ENCODE data around the gene LYAR. TPM values are rescaled to one million over a fixed set of nuclear protein-coding genes. Genes with fewer than 3 reads are reported as not detected.
"Not testable (repeated sequence)": the region's sequence is repeated elsewhere in the genome, so short reads cannot be mapped to it uniquely, and the experiment has no call there.

LYAR gene
- total RNA-seq, 1 donor from 2014 or later = 7.3 TPM

- Histone ChIP-seq H3K9ac (ENCODE audit: low read depth in 1 of 3, low read length in 3 of 3) (peak overlapping the region in 1 of 3 donors; percentile 97), H3K4me1 (ENCODE audit: control insufficient read depth in 3 of 3, insufficient read depth in 3 of 3, low read length in 3 of 3) (peaks cover 12 to 22% (median 14%) of the 10 kb centered on the region in 3 donors), H3K4me3 (ENCODE audit: low read length in 3 of 3) (peak overlapping the region in 2 of 3 donors; percentile 83 to 86), H3K36me3 (ENCODE audit: control insufficient read depth in 3 of 3, insufficient read depth in 3 of 3, low read length in 3 of 3) (peaks cover 10 to 16% (median 12%) of the 10 kb centered on the region in 3 donors)
- H3K27ac ChIP-seq (ENCODE audit: low read depth, low read length); H3K27me3 ChIP-seq (ENCODE audit: control insufficient read depth in 3 of 3, insufficient read depth in 3 of 3, low read length in 3 of 3); H3K9me3 ChIP-seq (ENCODE audit: control insufficient read depth in 3 of 3, low read length in 3 of 3): not testable (repeated sequence)
These were observed 40.6 kb downstream of the LYAR start for GRCh38 chr4:4249342-4249741.

GRCh38 chr4:4248885-4249203, 41.1 kb downstream of the LYAR start:
- H3K36me3 ChIP-seq (ENCODE audit: control insufficient read depth in 3 of 3, insufficient read depth in 3 of 3, low read length in 3 of 3) = peaks cover 10 to 21% (median 16%) of the 10 kb centered on the region in 3 donors
- peaks cover 0 to 5% (median 0%) of the 10 kb centered on the region in 3 donors for H3K27me3 ChIP-seq (ENCODE audit: control insufficient read depth in 3 of 3, insufficient read depth in 3 of 3, low read length in 3 of 3)
- peak overlapping the region; percentile 83 to 92 (median 86) for H3K4me3 ChIP-seq (ENCODE audit: low read length in 3 of 3)
- peak overlapping the region; percentile 90 for H3K27ac ChIP-seq (ENCODE audit: low read depth, low read length)
- peaks cover 12 to 22% (median 14%) of the 10 kb centered on the region in 3 donors for H3K4me1 ChIP-seq (ENCODE audit: control insufficient read depth in 3 of 3, insufficient read depth in 3 of 3, low read length in 3 of 3)
- no peaks in the 10 kb centered on the region for H3K9me3 ChIP-seq (ENCODE audit: control insufficient read depth in 3 of 3, low read length in 3 of 3)
- peak overlapping the region; percentile 96 to 97 (median 97) for H3K9ac ChIP-seq (ENCODE audit: low read depth in 1 of 3, low read length in 3 of 3)

GRCh38 chr4:4248029-4248884, 41.7 kb downstream of the LYAR start, which contains the start of gene TMEM128:
TSS of gene TMEM128 (minus strand) at chr4:4248223. CDS start at chr4:4248202, 21 bp downstream.
- H3K27me3 ChIP-seq (ENCODE audit: control insufficient read depth in 3 of 3, insufficient read depth in 3 of 3, low read length in 3 of 3) = peaks cover 0 to 5% (median 0%) of the 10 kb centered on the region in 3 donors
- H3K4me3 ChIP-seq (ENCODE audit: low read length in 3 of 3) = peak within 1 kb of the TSS; percentile 83 to 92 (median 86)
- peak within 1 kb of the TSS; percentile 96 to 97 (median 97) for H3K9ac ChIP-seq (ENCODE audit: low read depth in 1 of 3, low read length in 3 of 3)
- no peaks in the 10 kb centered on the region for H3K9me3 ChIP-seq (ENCODE audit: control insufficient read depth in 3 of 3, low read length in 3 of 3)
- H3K36me3 ChIP-seq (ENCODE audit: control insufficient read depth in 3 of 3, insufficient read depth in 3 of 3, low read length in 3 of 3) = peaks cover 11 to 27% (median 21%) of the 10 kb centered on the region in 3 donors
- H3K27ac ChIP-seq (ENCODE audit: low read depth, low read length) = peak within 1 kb of the TSS; percentile 90
- H3K4me1 ChIP-seq (ENCODE audit: control insufficient read depth in 3 of 3, insufficient read depth in 3 of 3, low read length in 3 of 3) = peaks cover 12 to 22% (median 14%) of the 10 kb centered on the region in 3 donors

- Histone ChIP-seq H3K4me1 (ENCODE audit: control insufficient read depth in 3 of 3, insufficient read depth in 3 of 3, low read length in 3 of 3) (peaks cover 12 to 22% (median 14%) of the 10 kb centered on the region in 3 donors), H3K9ac (ENCODE audit: low read depth in 1 of 3, low read length in 3 of 3) (peak overlapping the region; percentile 96 to 97 (median 97)), H3K4me3 (ENCODE audit: low read length in 3 of 3) (peak overlapping the region; percentile 83 to 92 (median 86))
These were observed 42.3 kb downstream of the LYAR start for GRCh38 chr4:4247696-4248028.

GRCh38 chr4:4245172-4245571, 44.8 kb downstream of the LYAR start:
- no peak overlapping the region for H3K27ac ChIP-seq (ENCODE audit: low read depth, low read length)
- H3K4me3 ChIP-seq (ENCODE audit: low read length in 3 of 3) = no peak overlapping the region
- no peaks in the 10 kb centered on the region for H3K27me3 ChIP-seq (ENCODE audit: control insufficient read depth in 3 of 3, insufficient read depth in 3 of 3, low read length in 3 of 3)
- no peak overlapping the region for H3K9ac ChIP-seq (ENCODE audit: low read depth in 1 of 3, low read length in 3 of 3)
- peaks cover 12 to 22% (median 14%) of the 10 kb centered on the region in 3 donors for H3K4me1 ChIP-seq (ENCODE audit: control insufficient read depth in 3 of 3, insufficient read depth in 3 of 3, low read length in 3 of 3)
- no peaks in the 10 kb centered on the region for H3K9me3 ChIP-seq (ENCODE audit: control insufficient read depth in 3 of 3, low read length in 3 of 3)
- peaks cover 16 to 43% (median 31%) of the 10 kb centered on the region in 3 donors for H3K36me3 ChIP-seq (ENCODE audit: control insufficient read depth in 3 of 3, insufficient read depth in 3 of 3, low read length in 3 of 3)

More at GRCh38 chr4:4247696-4248028, 42.3 kb downstream of the LYAR start:
- H3K27ac ChIP-seq (ENCODE audit: low read depth, low read length) = peak overlapping the region; percentile 90
- H3K27me3 ChIP-seq (ENCODE audit: control insufficient read depth in 3 of 3, insufficient read depth in 3 of 3, low read length in 3 of 3) = peaks cover 0 to 5% (median 0%) of the 10 kb centered on the region in 3 donors
- peaks cover 12 to 28% (median 21%) of the 10 kb centered on the region in 3 donors for H3K36me3 ChIP-seq (ENCODE audit: control insufficient read depth in 3 of 3, insufficient read depth in 3 of 3, low read length in 3 of 3)
- no peaks in the 10 kb centered on the region for H3K9me3 ChIP-seq (ENCODE audit: control insufficient read depth in 3 of 3, low read length in 3 of 3)

- peaks cover 23 to 46% (median 41%) of the 10 kb centered on the region in 3 donors for H3K36me3 ChIP-seq (ENCODE audit: control insufficient read depth in 3 of 3, insufficient read depth in 3 of 3, low read length in 3 of 3)
These were observed 50.4 kb downstream of the LYAR start for GRCh38 chr4:4239551-4239950.

GRCh38 chr4:4233610-4234009, 56.3 kb downstream of the LYAR start:
- H3K27ac ChIP-seq (ENCODE audit: low read depth, low read length) = no peak overlapping the region

More at GRCh38 chr4:4239551-4239950, 50.4 kb downstream of the LYAR start:
- H3K27ac ChIP-seq (ENCODE audit: low read depth, low read length); H3K27me3 ChIP-seq (ENCODE audit: control insufficient read depth in 3 of 3, insufficient read depth in 3 of 3, low read length in 3 of 3); H3K9ac ChIP-seq (ENCODE audit: low read depth in 1 of 3, low read length in 3 of 3); H3K4me1 ChIP-seq (ENCODE audit: control insufficient read depth in 3 of 3, insufficient read depth in 3 of 3, low read length in 3 of 3); H3K4me3 ChIP-seq (ENCODE audit: low read length in 3 of 3); H3K9me3 ChIP-seq (ENCODE audit: control insufficient read depth in 3 of 3, low read length in 3 of 3): not testable (repeated sequence)

GRCh38 chr4:4228356-4228668, 61.6 kb downstream of the LYAR start:
- no peak overlapping the region for H3K4me3 ChIP-seq (ENCODE audit: low read length in 3 of 3)
- no peaks in the 10 kb centered on the region for H3K9me3 ChIP-seq (ENCODE audit: control insufficient read depth in 3 of 3, low read length in 3 of 3)
- no peaks in the 10 kb centered on the region for H3K36me3 ChIP-seq (ENCODE audit: control insufficient read depth in 3 of 3, insufficient read depth in 3 of 3, low read length in 3 of 3)
- peaks cover 29 to 40% (median 30%) of the 10 kb centered on the region in 3 donors for H3K27me3 ChIP-seq (ENCODE audit: control insufficient read depth in 3 of 3, insufficient read depth in 3 of 3, low read length in 3 of 3)
- H3K4me1 ChIP-seq (ENCODE audit: control insufficient read depth in 3 of 3, insufficient read depth in 3 of 3, low read length in 3 of 3) = no peaks in the 10 kb centered on the region
- H3K27ac ChIP-seq (ENCODE audit: low read depth, low read length) = no peak overlapping the region
- H3K9ac ChIP-seq (ENCODE audit: low read depth in 1 of 3, low read length in 3 of 3) = no peak overlapping the region

More at GRCh38 chr4:4233610-4234009, 56.3 kb downstream of the LYAR start:
- H3K27me3 ChIP-seq (ENCODE audit: control insufficient read depth in 3 of 3, insufficient read depth in 3 of 3, low read length in 3 of 3) = peaks cover 0 to 5% (median 3%) of the 10 kb centered on the region in 3 donors
- H3K36me3 ChIP-seq (ENCODE audit: control insufficient read depth in 3 of 3, insufficient read depth in 3 of 3, low read length in 3 of 3) = peaks cover 11 to 13% (median 12%) of the 10 kb centered on the region in 3 donors
- no peak overlapping the region for H3K4me3 ChIP-seq (ENCODE audit: low read length in 3 of 3)
- H3K9me3 ChIP-seq (ENCODE audit: control insufficient read depth in 3 of 3, low read length in 3 of 3) = no peaks in the 10 kb centered on the region
- H3K4me1 ChIP-seq (ENCODE audit: control insufficient read depth in 3 of 3, insufficient read depth in 3 of 3, low read length in 3 of 3) = no peaks in the 10 kb centered on the region
- no peak overlapping the region for H3K9ac ChIP-seq (ENCODE audit: low read depth in 1 of 3, low read length in 3 of 3)

GRCh38 chr4:4227510-4228355, 62.2 kb downstream of the LYAR start:
- H3K9ac ChIP-seq (ENCODE audit: low read depth in 1 of 3, low read length in 3 of 3) = no peak overlapping the region
- no peaks in the 10 kb centered on the region for H3K4me1 ChIP-seq (ENCODE audit: control insufficient read depth in 3 of 3, insufficient read depth in 3 of 3, low read length in 3 of 3)
- H3K4me3 ChIP-seq (ENCODE audit: low read length in 3 of 3) = no peak overlapping the region
- H3K9me3 ChIP-seq (ENCODE audit: control insufficient read depth in 3 of 3, low read length in 3 of 3) = no peaks in the 10 kb centered on the region
- peaks cover 30 to 43% (median 35%) of the 10 kb centered on the region in 3 donors for H3K27me3 ChIP-seq (ENCODE audit: control insufficient read depth in 3 of 3, insufficient read depth in 3 of 3, low read length in 3 of 3)
- H3K27ac ChIP-seq (ENCODE audit: low read depth, low read length) = no peak overlapping the region
- no peaks in the 10 kb centered on the region for H3K36me3 ChIP-seq (ENCODE audit: control insufficient read depth in 3 of 3, insufficient read depth in 3 of 3, low read length in 3 of 3)
